T47D (cell line): Measurements from ENCODE around the gene APOL4.
"Not testable (repeated sequence)": the region's sequence is repeated elsewhere in the genome, so short reads cannot be mapped to it uniquely, and the experiment has no call there.

Source experiments
- DNase-seq, 2 experiments: peaks; one replicate each; pipeline versions ENCODE4 v3.0.0 to v3.0.0-alpha.2; 2011 to 2012; ENCODE audit warnings: low read depth in 1 of 2, low spot score in 1 of 2
- JUND ChIP-seq: IDR thresholded peaks from 2 replicates; pipeline ENCODE4 v1.6.1; 2012; ENCODE audit warnings: low read depth
- in situ Hi-C: cut with HindIII; loops from 2 replicates; pipeline ENCODE4 v1.10.0; 2016; ENCODE audit warnings: low sequenced_read_pairs, low pct_unique_long_range_greater_than_20kb

Gene APOL4

DNA sequence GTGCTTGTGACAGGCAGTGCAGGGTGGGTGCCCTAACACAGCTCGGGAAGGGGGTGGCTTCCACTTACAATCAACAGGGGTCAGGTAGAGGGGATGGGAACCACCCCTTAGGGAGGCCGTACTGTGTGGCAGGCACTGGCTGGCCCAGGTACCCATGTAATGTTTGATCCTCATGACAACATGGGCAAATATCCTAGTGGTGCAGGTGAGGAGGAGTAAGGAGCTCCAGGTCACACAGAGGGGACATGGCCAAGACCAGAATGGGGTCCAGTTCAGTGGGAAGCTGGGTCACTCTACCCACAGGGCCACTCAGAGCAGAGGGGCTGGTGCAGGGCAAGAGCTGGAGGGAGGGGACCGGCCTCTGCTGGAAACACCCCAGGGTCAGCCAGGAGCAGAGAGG lies 3.1 kb downstream of the APOL4 start:
- no peak for TF ChIP-seq JUND

DNA sequence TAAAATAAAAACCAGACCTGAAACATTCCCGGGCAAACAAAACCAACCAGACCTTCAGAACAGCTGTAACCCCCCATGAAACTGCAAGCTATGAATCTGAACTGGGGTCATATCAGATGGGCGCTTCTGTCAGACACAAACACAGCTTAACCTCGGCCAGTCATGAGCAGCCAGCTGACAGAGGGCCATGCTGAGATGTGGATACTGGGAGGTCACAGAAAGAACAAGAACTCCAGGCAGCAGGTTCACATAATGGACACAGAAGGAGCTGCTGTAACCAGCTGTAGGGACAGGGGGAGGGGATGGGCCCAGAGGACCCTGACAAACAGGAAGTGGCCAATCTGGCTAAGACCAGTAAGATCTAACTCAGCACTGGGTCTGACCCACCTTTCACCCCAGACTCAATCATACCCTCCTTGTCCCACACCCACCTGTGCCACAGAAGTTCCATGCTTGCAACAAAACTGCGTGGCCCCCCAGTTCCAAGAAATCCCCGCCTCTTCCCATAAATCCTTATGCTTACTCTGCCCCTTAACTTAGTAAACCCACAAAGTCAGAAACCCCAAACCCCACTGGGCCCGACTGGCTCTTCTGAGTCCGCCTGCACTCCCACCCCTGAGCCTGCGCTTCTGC lies 4.0 kb downstream of the APOL4 start:
- in situ Hi-C loops, result no loop called here
- TF ChIP-seq JUND, result no peak
- DNase-seq, result no peak

More for the DNA sequence above, 3.1 kb downstream of the APOL4 start:
- DNase-seq, result no peak
- in situ Hi-C loops, result no loop called here

DNA sequence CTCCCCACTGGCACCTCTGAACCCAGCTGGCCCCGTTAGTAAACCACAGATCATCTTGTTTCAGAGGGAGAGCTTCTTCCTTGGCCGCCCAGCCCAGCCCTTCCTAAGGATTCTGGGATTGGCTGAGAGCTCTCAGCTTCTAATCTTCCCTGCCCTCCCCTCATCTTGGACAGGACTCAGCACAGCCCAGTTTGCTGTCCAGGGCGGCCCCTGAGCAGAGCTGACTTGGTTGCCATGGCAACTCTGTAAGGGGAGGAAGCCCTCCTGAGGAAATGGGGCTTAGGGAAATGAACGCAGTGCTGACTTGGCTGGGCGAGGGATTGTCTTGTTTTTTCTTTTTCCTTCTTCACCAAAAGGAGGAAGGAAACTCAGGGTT lies 4.6 kb downstream of the APOL4 start:
- in situ Hi-C loops, result no loop called here
- TF ChIP-seq JUND, result no peak
- no peak for DNase-seq

DNA sequence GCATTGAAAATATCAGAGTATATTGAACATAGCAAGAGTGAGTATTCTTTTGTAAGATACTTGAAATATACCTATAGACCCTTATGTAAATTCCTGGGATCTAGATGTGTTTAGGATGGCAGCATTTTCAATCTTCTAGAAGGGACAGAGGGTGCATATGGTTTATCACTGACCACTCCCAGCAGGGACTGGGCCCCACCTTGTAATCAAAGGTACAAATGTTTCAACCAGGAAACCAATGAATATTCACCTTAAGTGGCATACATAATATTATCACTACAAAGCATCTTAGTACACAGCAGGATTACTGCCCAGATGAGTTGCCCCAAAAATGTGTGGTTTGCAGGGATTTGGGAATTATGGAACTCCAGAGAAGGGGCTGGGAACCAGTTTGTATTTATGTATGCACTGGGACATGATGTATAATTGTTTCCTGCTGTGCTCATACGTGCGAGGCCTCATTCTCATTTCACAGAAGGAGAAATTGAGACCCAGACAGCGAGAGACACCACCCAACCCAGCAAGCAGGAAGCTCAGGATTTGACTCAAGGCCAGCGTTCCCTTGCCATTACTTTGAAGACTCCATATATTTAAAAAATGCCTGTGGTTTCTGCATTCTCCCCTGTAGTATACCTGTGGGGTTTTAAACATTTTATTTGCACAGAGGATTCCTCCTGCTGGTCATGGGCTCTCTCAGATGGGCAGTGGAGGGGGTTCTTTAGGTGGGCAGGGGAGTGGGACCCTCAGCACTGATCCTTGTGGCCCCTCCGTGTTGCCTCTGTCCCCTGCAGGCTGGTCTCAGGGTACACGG lies 5.2 kb downstream of the APOL4 start:
- DNase-seq, result no peak
- TF ChIP-seq JUND, result no peak
- in situ Hi-C loops, result no loop called here

DNA sequence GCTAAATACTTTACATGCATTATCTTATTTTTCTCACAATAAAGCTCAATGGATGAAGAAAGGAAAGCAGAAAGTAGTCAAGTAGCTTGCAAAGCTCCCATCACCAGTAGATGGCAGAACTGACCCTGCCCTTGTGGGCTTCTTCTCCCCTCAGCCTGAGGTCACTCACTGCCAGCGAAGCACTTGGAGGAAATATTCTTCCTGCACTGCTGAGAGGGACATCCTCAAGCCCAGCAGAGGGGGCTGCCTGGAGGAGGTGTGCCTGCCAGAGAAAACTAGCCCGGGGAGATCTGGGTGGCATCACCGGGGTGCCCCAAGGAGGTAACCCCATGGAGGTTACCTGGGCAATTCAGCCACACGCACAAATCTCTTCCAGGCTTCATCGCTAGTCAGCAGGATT lies 6.6 kb downstream of the APOL4 start:
- in situ Hi-C loops, result no loop called here
- DNase-seq, result peak in 1 of 2 experiments; percentile 61
- no peak for TF ChIP-seq JUND

DNA sequence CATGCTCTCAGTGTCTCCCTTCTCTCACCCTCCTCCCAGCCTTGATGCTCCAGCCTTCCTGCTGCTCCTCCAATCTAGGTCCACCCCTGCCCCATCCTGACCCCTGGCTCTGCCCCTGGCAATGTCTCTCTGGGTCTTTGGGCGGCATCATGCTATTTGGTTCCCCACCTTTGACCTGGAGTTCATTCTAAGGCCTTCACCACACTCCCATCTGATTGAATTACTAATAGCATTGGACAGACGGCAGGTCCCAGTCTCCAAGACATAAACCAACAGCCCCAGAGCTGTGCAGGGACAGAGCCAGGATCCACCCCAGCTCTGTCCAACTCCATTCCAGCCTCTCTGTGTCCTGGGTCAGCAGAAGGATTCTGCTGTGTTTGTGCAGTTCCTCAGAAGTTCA lies 7.2 kb downstream of the APOL4 start:
- in situ Hi-C loops, result no loop called here
- DNase-seq, result no peak
- TF ChIP-seq JUND, result no peak

DNA sequence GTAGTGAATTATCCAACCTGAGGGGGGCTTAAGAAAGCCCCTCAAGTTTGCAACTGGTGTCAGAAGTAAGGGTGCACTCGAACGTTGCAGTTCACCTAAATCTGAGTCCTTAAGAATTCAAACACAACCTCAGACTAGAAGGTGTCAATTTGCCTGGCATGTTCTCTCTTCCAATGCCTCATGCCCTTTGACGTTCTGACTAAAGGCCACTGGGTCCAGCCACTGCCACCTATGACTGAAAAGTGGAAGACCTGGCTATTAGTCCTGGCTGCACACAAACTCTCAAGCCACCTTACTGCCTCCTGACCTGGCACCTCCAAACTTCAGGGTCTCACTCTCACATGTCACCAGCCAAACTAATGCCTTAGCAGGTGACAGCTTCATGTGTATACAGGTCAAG lies 8.0 kb downstream of the APOL4 start:
- in situ Hi-C loops, result no loop called here
- TF ChIP-seq JUND, result no peak
- DNase-seq, result no peak

DNA sequence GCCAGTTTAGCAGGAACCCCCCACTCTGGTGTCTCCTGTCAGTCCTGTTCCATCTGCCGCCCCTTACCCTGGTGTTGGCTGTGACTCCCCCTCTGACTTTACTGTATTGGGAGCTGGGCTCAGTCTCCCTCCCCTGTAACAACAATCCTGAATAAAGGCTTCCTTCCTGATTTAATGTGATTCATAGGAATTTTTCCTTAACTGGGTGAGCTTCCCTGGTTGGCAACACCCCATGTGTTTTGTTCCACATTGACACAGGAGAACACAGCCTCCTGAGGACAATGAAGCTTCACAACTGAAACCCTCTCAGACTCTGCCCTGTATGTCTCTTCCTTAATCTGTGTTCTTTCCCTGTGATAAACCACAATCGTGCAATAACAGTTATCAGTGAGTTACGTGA lies 8.4 kb downstream of the APOL4 start:
- in situ Hi-C loops, result no loop called here
- no peak for TF ChIP-seq JUND

DNA sequence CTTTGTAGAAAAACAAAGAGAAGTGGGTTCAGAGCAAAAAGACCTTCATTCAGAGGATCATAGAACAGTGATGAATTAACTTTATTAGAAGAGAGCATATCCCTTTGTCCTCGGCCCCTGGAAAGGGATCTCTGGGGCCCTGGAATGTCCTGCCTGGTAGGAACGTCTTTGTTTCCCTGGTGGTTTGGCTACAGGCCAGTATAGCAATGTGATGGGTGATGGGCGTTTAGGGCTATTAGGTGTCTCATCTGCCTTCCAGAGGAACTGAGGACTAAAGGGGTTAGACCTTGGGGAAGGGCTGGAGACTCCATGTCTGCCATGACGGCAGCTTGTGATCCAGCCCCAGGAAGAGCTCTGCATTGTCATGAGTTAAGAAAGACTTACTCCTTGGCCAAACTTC lies 9.1 kb downstream of the APOL4 start:
- no peak for DNase-seq
- TF ChIP-seq JUND, result no peak
- in situ Hi-C loops, result no loop called here

More for the DNA sequence above, 8.4 kb downstream of the APOL4 start:
- DNase-seq, result no peak

DNA sequence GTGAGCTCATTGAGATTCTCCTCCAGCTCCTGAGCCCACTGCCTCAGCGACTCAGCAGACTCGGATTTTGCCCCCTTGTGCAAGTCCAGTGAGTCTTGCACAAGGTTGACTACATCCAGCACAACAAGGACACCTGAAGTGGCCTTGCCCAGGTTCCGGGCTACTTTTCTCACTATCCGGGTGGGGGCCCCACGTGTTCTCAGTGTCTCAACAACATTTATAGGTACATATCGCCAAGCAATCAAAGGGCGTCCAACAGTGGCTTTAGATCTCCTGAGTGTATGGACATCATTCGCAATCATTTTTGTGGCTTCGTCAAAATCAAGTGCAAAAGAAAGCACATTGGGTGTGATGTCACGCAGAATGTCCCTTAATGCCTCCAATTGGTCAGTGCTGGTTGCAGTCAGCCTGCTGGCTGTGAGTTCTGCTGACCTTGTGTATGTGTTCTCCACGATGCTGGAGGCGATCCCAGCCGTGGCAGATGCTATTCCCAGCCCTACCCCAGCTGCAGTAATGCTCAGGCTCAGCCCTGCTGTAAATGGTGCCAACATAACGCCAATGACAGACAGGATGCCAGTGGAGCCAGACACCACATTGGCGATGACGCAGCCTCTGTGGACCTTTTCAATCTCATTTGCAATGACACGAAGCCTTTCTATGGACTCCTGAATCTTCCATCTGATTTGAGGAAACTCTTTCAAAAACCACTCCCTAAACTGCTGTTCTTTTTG lies 10.3 kb downstream of the APOL4 start:
- no peak for DNase-seq
- in situ Hi-C loops, result no loop called here
- no peak for TF ChIP-seq JUND

DNA sequence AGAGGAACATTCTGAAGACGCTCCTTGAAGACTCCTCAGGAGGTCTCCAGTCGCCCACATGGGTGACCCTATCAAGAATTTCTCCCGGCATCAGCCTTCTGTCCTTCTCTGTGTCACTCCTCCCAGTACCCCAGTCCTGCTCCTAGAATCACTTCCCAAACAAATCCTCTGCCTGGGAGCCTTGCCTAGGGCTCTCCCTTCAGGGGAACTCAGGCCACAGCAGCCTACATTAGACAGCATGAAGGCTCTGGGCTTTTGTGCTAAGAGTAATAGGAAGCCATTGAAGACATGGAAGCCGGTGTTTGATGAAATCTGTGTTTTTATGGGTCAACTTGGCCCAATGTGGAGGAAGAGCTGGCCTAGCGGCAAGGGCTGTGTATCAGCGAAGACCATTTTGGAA lies 13.7 kb downstream of the APOL4 start:
- in situ Hi-C loops, DNase-seq: not testable (repeated sequence)

DNA sequence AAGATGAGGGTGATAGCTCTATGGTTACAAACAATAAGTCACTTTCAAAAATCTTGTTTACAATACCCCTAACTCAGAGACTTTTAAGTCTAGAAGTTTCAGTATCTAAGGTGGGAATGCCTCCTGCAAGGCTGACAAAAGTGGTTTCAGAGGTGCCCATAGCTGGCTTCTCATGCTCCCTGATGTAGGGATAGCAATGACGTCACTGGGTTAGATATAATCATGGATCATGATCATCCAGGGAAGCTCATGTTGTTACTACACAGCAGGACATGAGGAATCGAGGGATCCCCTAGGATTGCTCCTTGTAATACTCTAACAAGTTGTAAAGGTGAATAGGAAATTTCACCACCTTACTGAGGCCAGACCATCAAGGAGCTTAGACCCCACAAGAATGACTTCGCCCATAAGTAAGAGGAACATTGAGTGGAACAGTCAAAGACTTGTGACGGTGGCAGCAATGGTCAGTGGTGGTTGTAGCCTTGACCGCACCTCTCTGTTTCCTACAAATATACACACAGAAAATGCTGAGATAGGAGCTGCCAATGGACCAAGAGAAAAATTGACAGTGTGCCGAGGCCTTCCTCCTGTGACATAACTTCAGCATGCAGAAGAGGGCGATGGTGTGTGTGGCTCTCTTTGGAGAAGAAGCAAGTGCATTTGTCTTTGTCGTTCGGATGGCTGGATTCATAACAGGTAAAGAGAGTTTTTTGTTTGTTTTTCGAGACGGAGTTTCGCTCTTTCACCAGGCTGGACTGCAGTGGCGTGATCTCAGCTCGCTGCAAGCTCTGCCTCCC lies 15.6 kb downstream of the APOL4 start:
- in situ Hi-C loops, result no loop called here
- DNase-seq, result peak in 1 of 2 experiments; percentile 35

More for the DNA sequence above, 15.6 kb downstream of the APOL4 start:
- TF ChIP-seq JUND, result no peak
